ENCODE results near the gene DUSP22.

DUSP22 gene

DNA sequence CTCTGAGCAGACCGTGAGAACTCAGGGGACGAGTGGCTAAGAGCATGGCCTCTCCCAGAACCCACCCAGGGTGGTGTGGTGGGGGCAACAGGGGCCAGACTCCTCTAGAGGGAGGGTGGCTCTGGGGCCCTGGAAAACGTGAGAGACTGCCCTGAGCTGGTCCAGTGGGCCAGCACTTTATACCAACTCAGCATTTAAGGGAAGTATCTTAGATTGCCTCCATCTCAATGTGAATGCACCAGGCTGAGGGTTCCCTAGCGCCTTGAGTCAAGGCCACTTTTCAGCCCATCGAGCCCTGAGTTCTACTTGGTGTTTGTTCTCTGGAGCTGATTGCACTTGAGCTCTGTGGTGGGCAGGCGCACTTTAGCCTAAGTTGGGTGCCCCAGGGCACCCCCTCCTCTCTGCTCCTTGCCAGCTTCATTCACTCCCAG, 57.2 kb downstream of the DUSP22 start:
- H3K4me3 ChIP-seq (ENCODE audit: low read depth, low read length) = no peak overlapping the region

DNA sequence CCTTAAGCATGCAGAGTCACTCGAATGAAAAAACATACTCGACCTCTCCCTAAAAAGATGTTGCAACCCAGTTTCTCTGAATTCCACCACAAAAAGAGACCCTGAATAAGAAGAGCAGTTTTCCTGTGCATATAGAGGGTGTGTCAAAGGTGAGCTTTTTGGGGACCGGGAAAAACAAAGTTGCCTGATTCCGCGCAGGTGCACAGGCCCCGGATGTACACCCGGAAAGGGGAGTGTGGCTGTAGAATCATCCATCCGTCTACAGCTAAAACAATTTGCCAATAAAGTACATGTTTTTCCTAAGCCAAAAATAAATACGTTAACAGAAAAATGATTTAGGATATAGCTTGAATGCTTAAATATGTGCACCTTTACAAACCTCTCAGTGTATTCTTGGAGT, 58.1 kb downstream of the DUSP22 start:
- H3K4me3 ChIP-seq (ENCODE audit: low read depth, low read length) = no peak overlapping the region

DNA sequence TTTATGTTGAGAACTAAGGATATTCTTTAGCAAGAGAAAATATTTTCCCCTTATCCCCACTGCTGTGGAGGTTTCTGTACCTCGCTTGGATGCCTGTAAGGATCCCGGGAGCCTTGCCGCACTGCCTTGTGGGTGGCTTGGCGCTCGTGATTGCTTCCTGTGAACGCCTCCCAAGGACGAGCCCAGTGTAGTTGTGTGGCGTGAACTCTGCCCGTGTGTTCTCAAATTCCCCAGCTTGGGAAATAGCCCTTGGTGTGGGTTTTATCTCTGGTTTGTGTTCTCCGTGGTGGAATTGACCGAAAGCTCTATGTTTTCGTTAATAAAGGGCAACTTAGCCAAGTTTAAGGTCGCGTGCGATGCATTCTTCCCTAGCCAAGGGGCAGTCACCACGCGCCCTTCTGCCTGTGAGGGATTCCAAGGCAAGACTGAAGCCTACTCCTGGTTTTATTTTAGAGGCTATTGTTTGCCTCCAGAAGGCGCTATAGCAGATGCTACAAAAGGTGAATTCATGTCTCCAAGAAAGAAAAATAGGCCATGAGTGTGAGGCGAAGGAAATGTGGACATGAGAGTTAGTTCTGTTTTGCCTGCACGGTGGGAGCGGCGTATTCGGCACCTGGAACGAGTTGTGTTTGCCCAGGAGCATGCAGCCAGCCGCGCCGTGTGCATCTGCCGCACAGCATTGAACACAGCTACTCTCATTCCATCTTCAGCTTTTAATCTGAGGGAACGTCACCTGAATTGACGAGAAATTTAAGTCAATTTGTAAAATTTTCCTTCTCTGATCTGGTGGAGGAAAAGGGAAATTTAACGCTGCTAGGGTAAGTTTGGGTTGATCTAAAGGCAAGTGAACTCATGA, 59.0 kb downstream of the DUSP22 start:
- no peak overlapping the region for H3K4me3 ChIP-seq (ENCODE audit: low read depth, low read length)

DNA sequence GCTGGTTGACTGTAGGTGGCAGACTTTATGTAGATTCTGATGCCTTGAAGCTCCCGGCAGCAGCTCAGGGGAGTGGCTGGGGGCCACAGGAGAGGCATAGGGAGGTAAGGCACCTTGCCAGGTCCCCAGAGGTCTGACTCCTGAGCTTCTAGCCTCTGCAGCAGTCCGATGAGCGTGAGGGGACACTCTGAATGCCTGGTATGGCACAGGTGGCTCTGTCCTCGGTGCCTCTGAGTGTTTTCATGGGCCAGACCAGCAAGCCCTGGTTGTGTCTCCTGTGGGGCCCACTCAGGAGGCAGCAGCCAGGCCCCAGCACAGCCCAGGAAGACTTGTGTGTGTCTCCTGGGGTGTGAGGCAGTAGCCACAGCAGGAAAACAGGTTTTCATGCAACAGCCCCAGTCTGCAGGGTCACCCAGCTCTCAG, 59.6 kb downstream of the DUSP22 start:
- H3K4me3 ChIP-seq (ENCODE audit: low read depth, low read length) = no peak overlapping the region

DNA sequence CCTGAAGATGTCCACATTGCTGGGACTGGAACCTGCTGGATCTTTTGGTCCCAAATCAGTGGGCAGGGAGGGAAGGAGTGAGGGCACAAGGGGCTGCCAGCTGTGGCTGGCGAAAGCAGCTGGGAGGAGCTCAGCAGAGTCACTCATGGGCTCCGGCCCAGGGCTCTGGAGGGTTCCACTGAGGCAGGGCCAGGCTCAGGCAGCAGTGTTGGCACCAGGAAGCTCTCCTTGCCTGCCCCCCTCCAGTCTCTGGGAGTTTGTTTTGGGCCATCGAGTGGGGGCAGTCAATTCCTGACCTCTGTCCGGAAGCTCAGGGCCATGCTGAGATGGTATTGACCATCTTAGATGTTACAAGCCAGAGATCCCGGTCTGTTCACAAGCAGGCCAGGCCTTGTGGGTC, 60.2 kb downstream of the DUSP22 start:
- H3K4me3 ChIP-seq (ENCODE audit: low read depth, low read length) = no peak overlapping the region

DNA sequence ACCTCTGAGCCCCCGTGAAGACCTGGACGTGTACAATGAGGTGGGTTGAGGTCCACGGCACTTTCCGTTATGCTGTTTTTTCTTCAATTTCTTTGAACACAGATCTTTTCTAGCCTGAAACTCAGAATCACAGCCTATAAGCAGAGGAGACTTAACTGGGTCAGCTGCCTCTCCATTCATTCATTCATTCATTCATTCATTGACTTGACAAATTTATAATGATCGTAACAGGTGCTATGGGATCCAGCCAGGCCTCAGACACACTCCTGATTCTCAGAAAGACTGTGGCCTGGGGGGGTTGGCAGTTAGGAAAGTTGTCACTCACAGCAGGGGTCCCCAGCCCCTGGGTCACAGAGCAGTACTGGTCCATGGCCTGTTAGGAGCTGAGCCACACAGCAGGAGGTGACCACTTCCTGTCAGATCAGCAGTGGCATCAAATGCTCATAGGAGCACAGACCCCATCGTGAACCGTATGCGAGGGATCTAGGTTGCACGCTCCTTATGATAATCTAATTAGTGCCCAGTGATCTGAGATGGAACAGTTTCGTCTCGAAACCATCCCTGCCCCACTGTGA, 60.7 kb downstream of the DUSP22 start:
- no peak overlapping the region for H3K4me3 ChIP-seq (ENCODE audit: low read depth, low read length)

DNA sequence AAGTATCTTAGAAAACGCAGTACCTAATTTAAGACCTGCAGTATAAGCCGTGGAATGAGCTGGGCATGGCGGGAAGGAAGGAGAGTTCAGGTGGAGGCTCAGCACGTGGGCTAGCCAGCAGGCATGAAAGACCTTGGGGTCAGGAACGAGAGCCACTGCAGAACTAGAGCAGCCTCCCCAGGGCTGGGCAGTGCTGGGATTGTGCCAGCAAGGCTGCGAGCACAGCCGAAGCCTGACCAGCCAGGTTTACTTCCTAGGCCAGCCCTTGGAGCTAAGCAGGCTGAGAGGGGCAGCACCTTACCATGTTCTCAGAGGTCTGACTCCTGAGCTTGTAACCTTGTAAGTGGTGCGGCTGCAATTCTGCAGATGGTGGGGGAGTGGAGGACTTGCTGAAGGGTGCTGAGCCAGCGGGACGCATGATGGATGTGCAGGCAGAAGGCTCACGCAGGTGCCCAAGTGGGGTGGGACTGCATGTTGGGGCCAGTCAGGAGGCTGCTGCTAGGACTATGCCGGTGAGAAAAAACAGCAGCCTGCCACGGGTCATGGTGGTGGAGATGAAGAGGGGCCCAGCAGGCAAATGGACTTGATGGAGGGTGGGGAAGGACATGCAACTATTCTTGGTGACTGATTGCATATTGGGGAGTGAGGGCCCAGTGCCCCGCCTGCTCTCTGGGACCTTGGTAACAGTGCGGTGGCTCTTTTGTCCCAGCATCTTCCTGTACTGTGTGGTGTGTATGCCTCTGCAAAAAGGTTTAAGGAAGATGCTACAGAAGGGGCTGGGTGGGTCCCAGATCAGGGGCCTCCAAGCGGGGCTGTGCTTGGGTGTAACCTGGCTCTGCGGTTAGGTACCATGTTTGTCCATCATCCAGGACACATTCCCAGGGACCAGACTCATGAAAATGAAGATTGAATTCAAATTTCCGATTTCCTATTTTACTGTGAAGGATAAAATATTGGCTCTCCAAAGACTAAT, 61.6 kb downstream of the DUSP22 start:
- H3K4me3 ChIP-seq (ENCODE audit: low read depth, low read length) = no peak overlapping the region

DNA sequence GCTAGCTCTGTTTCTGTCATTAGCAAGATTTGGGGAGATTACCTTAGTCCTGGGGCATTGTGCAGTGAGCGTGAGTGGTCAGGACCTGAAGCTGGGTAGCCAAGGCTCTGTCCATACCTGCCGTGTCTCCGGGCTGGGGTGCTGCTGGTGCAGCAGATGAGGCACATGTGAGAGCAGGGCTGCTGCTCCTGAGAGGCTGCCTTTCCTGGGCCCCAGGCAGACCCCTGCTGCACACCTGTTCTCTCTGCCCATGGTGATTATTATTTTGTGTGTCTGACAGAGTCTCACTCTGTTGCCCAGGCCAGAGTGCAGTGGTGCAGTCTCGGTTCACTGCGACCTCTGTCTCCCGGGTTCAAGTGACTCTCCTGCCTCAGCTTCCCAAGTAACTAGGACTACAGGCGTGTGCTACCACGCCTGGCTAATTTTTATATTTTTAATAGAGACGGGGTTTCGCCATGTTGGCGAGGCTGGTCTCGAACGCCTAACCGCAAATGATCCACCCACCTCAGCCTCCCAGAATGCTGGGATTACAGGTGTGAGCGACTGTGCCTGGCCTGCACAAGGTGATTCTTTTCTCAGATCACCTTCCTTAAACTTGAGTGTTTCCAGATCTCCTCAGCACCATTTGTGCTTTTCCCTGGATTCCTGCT, 62.5 kb downstream of the DUSP22 start:
- no peak overlapping the region for H3K4me3 ChIP-seq (ENCODE audit: low read depth, low read length)

DNA sequence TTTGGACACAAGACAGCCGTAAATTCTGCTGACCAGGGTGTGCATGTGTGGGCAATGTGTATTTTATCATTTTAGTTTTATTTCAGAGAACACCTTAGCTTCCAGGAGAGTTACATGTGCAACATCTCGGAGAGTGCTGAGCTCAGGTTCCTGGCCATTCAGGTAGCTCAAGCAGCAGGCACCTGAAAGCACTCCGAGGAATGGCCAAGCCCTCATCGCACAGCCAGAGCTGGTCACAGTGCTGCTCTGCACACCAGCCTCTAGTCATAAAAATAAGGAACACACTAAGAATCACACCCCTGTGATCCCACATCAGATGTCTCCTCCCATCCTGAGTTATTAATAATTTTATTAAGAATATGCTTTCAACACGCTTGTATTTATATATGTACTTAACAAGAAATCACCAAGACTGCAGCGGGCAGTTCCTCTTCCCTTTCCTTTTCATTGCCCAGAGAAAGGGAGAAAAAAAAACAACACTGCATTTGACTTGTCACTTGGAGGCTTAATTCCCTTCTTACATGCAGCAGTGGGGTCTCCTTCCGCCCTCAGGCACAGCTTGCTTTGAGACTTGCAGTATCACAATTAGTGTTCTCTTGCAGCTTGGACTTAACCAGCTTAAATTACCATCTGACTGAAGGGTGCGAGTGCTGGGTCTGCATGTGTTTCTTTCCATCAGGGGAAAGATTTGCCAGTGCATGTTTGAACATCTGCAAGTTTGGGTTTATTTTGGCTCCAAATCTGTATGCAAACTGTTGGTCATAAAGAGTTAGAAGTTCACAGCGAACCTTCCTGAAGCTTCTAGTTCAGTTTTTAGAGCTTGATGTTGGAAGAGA, 63.3 kb downstream of the DUSP22 start:
- no peak overlapping the region for H3K4me3 ChIP-seq (ENCODE audit: low read depth, low read length)

DNA sequence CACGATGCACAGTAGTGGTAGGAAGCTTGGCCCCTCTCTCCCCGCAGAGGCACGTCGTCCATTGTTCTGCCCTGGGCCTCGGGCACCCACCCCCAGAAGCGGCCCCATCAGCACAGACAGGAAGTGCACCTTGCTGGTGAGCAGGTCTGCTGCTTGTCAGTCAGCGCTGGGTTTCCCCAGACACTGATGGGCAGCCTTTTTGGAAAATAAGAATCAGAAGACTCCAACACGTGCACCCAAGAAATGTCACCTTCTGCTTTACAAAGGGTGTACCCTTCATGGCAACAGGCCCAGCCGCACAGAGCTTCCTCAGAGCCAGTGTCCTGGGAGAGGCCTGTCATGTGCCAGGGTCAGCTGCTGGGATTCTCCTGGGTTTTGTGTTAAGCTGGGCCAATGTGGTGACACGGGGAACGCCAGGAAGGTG, 64.6 kb downstream of the DUSP22 start:
- no peak overlapping the region for H3K4me3 ChIP-seq (ENCODE audit: low read depth, low read length)

DNA sequence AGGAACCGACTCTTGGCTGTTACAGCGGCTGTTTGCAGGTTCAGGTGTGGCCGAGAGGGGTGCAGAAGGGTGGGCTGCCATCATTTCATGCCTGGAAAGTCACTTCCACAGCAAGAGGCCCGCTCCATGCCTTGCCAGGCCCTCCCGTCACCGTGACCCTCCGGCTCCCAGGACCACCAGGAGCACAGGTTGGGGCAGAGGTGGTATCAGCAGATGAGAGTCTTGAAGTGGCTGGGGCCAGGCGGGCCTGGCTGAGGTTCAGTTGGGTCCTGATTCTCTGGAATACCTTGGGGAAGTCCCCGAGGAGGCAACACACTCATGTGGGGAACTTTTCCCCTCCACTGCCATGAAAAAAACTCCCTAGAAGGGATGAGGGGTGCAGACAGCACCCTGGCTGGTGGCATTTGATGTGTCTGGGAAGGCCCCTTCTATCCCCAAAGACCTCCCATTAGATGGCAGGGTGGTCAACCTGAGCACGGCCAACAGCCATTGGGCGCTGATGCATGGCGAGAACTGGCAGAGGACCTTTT, 65.0 kb downstream of the DUSP22 start:
- H3K4me3 ChIP-seq (ENCODE audit: low read depth, low read length) = no peak overlapping the region

DNA sequence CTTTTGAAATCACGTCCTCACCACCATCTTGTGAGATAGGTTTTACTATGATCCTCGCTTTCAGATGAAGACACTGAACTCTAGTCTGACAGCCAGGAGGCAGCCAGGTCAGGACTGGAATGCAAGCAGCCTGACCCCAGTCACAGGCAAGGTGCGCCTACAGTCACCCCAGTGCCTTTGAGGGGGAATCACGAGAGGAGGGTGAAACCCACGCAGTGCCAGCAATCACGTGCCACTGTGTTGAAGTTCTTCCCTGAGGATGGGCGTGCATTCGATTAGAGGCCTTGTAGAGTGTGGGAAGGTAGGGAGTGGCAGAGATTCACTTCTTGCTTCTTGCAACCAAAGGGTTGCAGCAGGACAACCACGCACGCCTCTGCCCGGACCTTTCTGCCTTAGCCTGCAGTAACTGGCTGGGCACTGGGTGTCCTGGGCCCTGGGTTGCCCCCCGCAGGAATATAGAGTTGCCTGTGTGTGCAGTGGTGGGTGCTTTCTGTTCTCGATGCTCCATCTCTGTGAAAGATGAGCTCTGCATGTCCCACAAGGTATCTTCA, 65.6 kb downstream of the DUSP22 start:
- no peak overlapping the region for H3K4me3 ChIP-seq (ENCODE audit: low read depth, low read length)

DNA sequence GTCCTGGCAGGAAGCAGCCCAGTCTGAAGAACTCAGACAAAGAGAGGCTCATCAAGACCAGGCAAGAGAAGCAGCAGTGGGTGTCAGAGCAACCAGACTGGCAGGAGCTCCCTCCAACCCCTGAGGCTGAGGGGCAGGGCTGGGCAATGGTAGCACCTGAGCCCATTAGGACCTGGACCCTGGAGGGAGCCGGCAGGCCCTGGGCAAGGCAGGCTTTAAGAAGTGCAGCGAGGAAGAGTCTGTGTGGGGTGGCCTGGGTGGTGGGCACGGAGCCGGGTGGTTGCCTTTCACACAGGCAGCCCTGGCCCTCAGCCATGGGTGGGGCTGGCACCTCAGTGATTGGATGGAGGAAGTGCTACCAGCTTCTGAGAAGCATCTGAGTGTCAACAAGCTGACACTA, 66.1 kb downstream of the DUSP22 start:
- H3K4me3 ChIP-seq (ENCODE audit: low read depth, low read length) = no peak overlapping the region

DNA sequence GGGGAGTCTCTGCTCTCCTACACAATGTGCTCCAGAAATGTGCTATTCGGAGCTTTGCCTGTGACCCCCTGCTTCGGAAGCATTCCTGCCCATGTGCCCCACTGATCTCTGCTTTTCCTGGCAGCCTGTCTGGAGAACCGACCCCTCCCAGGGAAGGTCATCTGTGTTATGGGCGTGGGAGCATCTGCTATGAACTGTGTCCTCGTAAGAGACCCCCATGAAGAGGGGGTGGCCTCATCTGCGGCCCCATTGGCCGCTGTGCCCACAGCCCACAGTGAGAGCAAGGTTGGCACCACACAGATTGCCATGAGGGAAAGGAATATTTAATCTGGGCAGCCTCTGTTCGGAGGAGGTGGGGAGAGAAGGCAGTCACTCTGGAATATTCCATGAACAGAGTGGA, 66.6 kb downstream of the DUSP22 start:
- no peak overlapping the region for H3K4me3 ChIP-seq (ENCODE audit: low read depth, low read length)

DNA sequence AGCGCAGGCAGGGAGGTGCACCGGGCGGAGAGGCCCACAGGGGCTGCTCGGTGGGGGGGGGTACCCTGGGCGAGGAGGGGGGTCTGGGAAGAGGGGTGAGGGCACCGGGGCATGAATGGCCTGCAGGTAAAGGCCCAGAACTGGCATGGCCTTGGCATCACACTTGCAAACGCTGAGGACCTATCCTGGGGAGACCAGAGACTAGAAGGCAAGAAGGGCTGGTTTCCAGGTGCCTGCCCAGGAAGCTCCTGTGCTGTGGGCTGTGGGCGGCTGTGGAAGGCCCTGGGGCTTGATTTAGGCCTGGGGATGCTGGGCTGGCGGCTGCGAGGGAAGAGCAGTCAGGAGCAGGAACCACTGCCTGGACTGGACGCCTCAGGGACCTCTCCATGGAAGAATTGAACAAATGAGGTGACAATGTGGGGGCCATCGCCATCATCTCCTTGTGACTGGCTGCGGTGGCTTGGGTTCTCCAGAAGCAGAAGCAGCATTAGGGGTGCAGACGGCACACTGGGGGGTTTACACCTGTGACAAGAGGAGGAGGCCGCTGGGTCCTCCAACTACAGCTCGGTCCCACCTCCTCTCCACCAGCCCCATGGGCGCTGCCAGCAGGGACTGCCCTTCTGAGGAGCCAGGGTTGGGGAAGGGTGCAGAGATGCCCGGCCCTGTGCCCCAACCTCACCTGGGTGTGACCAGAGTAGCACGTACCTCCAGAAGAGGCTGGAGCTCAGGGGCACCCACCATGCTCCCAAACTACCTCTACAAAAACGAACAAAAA, 67.2 kb downstream of the DUSP22 start:
- H3K4me3 ChIP-seq (ENCODE audit: low read depth, low read length) = no peak overlapping the region

DNA sequence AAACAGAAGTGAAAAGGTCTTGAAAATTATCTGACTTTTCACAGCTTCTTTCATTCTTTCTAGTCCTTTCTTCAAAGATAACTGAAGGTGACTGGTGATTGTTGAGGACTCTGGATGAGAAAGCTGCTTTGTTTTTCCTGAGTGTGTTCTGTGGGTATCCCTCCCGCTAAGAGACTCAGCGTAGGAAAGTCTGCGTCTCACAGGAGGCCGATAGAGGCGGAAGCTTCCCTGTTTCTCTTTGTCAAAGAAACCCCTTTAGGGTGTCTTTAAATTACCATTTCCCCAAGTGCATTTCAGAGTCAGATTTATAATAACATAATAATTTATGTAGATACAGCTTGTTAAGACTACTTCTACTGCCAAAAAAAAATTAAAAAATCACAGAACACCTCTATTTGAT, 68.1 kb downstream of the DUSP22 start:
- no peak overlapping the region for H3K4me3 ChIP-seq (ENCODE audit: low read depth, low read length)

DNA sequence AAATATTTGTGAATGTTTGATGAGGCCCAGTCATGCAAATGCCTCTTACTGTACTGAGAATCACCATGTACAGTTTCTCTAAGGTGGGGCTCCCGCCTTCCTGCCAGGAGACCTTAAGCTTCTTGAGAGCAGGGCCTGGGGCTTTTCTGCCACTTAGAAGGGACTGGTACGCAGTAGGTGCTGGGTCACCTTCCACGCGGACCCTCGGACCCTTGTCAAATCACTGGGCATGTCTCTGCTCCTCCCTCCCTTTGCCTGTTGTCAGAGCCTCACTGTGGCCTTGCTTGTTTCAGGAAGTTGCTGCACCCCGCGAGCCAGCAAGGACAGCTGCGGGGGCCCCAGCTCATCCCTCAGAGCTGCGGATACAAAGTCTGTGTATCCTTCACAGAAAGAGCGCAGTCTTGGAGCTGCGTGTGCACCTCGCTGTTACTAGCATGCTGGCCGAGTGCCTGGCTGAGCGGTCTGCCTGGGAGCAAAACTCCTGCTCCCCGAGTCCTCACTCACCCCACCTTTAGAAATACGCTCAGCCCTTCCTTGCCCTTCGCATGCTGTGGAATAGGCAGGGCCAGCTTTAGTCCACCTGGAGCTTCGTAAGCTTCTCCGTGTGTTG, 68.6 kb downstream of the DUSP22 start:
- no peak overlapping the region for H3K4me3 ChIP-seq (ENCODE audit: low read depth, low read length)

DNA sequence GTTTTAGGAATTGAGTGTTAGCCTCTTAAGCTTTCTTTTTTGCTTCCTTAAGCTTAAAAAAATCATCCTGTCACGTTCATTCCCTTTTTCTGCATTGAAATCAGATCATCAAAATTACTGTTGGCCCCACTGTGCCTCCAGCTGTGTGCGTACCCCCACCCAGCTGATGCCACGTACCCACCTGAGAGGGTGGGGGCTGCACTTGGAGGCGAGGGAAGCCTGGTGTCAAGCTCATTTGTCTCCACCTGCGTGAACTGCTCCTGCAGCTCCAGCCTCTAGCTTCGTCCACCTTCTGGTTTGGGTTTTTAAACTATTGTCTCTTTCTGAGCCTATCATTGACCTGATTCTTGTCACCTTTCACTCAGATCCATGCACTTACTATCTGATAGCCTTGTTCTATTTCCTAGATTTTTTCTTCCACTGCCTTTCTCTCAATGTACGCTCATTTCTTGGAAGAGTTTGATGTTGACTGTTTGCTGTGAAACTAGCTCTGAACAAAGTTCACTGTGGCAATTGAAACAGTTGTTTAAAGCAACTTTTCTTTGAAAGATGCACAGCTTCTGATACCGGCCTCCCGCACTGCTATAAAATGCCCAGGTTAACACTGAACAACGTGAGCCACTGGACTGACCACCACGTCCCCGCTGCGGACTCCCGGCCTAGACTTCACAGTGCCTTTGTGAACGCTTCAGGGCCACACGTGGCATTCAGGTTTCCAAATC, 69.3 kb downstream of the DUSP22 start:
- no peak overlapping the region for H3K4me3 ChIP-seq (ENCODE audit: low read depth, low read length)

Measured in iPS-11a (cell line).